Bronchial epithelial cell (primary cell): Measurements from ENCODE around the gene RBFOX2. TPM values are rescaled to one million over a fixed set of nuclear protein-coding genes. Genes with fewer than 3 reads are reported as not detected.

Experiments
- DNase-seq: peaks from one replicate; pipeline ENCODE4 v3.0.0-alpha.2; 2010; ENCODE audit warnings: low read depth
- FAIRE-seq: peaks from 2 replicates; lab custom pipeline; 2011; peaks lifted over from hg19 to GRCh38; lab: Jason Lieb, UNC
- H3K27me3 ChIP-seq: 2 replicates; pipeline ENCODE4 v1.5.1; 2011; ENCODE audit warnings: low read length; ENCODE audit not compliant: control insufficient read depth, insufficient read depth
- H3K36me3 ChIP-seq: 2 replicates; pipeline ENCODE4 v1.5.1; 2011; ENCODE audit warnings: low read length; ENCODE audit not compliant: control insufficient read depth, insufficient read depth
- H3K4me3 ChIP-seq: 2 replicates; pipeline ENCODE4 v1.5.1; 2011; ENCODE audit warnings: mild to moderate bottlenecking, low read depth, low read length, control low read depth
- CTCF ChIP-seq: IDR thresholded peaks from 2 replicates; pipeline ENCODE4 v1.5.1; 2011; ENCODE audit warnings: mild to moderate bottlenecking, moderate library complexity, low read length, control low read depth, inconsistent platforms; ENCODE audit not compliant: insufficient read depth, severe bottlenecking
- total RNA-seq: library from RNA; depleted of rRNA; stranded (reverse); fragments of >200 nt; gene quantifications from 2 replicates; pipeline ENCODE4 v1.2.1, GENCODE V29; 2014

The RBFOX2 gene
- total RNA-seq, 1 donor from 2014 or later: 69.5 TPM

DNA sequence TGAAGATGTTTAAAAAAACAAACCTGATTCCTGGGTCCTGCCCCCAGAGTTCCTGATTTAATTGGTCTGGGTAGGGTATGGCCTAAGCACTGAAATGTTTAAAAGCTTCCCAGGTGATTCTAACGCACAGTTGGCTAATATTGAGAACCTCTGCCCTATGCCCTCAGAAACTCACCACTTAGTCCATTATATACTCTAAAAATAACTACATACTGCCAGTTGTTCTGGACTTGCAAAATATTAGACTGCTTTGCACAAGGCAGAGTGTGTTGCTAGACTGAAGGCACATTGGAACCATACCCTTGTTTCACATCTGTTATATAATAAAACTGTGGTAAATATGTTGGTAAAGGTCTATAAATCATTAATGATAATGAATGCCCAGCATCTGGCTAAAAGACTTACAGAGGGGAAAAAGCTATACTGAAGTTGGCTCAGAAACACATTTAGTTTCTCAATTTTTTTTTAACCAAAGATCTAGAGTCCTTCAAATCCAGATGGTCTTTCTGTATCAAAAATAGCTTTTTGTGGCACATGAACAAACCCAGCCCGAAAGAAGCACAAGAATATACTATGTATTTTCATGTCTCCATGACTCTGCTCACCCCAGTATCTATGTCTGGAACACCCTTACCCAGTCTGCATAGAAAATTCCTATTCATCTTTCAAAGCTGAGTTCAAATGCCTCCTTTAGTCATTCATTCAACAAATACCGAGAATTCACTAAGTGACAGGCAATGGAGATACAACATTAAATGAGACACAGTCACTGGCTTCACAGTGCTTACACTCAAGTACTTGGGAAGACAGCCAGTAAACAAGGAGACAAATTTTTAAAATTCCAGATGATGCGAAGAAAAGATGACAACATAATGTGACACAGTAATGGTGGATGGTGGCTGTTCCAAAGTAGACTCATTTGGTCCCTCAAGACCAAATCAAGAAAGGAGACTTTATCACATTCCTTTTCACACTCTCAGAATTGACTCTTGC, 44.1 kb downstream of the RBFOX2 start:
- TF ChIP-seq CTCF: no peak
- no peak for FAIRE-seq
- no peak overlapping the region for H3K4me3 ChIP-seq
- no peak for DNase-seq
- no peaks in the 10 kb centered on the region for H3K27me3 ChIP-seq
- H3K36me3 ChIP-seq: peaks cover 1% of the 10 kb centered on the region

DNA sequence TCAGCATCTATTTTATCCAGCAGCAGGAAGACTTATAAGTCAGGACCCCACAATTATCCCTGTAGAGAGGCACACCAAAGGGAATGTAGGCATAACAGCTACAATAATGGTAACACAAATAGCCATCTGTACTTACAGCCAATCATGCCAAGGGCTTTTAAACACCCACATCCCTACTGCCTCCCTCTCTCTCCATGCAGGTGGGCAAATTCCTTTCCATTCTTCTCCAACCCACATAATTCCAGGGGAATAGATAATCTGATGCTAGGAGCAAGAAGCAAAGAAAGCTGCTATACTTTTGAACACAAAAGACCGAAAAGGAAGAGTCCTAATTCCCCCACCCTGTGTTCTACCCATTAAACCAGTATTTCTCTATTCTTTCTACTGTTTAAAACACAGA, 46.7 kb downstream of the RBFOX2 start:
- DNase-seq: no peak
- no peak overlapping the region for H3K4me3 ChIP-seq
- no peaks in the 10 kb centered on the region for H3K36me3 ChIP-seq
- no peaks in the 10 kb centered on the region for H3K27me3 ChIP-seq
- no peak for TF ChIP-seq CTCF
- FAIRE-seq: no peak

- no peaks in the 10 kb centered on the region for H3K27me3 ChIP-seq
- FAIRE-seq (no peak), DNase-seq (no peak)
- no peak overlapping the region for H3K4me3 ChIP-seq
- no peak for TF ChIP-seq CTCF
- H3K36me3 ChIP-seq: no peaks in the 10 kb centered on the region
These were observed 49.7 kb downstream of the RBFOX2 start for GRCh38 chr22:35978889-35979288.

DNA sequence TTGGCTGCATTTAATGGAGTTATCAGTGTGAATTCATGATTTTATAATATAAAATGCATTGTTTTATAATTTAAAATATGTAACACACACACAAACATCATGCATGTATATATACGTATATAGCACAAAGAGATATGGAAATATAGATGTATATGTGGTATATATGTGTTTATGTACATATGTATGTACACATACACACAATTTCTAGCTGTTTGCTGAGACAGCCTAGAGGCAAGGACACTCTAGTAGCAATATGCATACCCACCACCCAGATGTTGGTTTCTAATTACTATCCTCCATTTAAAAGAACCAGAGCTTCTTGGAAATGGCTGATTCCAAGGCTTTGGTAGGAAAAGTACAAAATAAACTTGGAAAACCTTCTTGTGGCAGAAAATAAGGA, 50.4 kb downstream of the RBFOX2 start:
- FAIRE-seq (no peak), DNase-seq (no peak)
- Histone ChIP-seq H3K36me3 (no peaks in the 10 kb centered on the region), H3K27me3 (no peaks in the 10 kb centered on the region), H3K4me3 (no peak overlapping the region)
- TF ChIP-seq CTCF: no peak

DNA sequence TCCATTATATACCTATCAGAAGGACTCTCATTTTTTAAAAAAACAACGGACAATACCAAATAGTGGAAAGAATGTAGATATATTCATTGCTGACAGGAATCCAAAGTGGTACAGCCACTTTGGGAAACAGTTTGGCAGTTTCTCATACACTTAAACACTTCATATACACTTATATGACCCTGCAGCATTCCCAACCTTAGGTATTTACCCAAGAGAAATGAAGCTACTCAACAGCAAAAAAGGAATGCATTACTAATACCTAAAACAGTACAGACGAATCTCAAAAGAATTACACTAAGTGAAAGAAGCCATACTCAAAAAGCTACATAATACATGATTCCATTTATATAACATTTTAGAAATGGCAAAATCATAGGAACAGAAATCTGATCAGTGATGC, 51.5 kb downstream of the RBFOX2 start:
- FAIRE-seq: no peak
- no peaks in the 10 kb centered on the region for H3K36me3 ChIP-seq
- no peak overlapping the region for H3K4me3 ChIP-seq
- no peaks in the 10 kb centered on the region for H3K27me3 ChIP-seq
- TF ChIP-seq CTCF: no peak
- no peak for DNase-seq
